Measurements from ENCODE around the gene GNA15. TPM values are rescaled to one million over a fixed set of nuclear protein-coding genes. Genes with fewer than 3 reads are reported as not detected.
A peak's percentile ranks its signal among the peaks of the same experiment; 100 is the strongest.

GNA15 gene
- total RNA-seq, 1 experiment from 2014 or later: 0.87 TPM

DNA sequence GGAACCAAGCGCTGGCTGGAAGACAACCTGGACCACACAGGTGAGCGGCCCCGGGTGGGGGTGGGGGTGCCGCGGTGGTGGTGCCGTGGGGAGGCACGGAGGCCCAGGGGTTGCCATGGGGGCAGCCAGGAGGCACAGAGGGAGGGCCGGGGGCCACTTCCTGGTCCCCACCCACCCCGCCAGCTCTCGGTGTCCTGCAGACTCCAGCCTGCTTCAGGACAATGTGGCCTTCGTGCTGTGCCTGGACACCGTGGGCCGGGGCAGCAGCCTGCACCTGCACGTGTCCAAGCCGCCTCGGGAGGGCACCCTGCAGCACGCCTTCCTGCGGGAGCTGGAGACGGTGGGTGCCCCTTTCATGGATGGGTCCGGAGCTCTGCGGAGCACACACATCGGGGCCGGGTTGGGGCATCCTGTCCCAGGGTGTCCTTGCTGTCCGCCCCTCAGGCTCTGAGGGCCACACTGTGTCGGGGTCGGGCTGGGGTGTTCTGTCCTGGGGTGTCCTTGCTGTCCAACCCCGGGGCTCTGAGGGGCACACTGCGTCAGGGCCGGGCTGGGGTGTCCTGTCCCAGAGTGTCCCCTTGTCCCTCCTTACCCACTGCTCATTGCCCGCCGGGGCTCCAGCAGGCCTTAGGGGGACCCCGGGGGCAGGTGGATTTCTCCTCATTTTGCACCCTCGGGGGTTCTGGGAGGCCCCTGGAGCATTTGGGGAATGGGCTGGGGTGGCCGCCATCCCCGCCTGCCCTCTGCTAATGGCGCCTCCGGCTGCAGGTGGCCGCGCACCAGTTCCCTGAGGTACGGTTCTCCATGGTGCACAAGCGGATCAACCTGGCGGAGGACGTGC, 68.2 kb downstream of the GNA15 start:
- no peak for DNase-seq (ENCODE audit: extremely low read depth, low read depth)

DNA sequence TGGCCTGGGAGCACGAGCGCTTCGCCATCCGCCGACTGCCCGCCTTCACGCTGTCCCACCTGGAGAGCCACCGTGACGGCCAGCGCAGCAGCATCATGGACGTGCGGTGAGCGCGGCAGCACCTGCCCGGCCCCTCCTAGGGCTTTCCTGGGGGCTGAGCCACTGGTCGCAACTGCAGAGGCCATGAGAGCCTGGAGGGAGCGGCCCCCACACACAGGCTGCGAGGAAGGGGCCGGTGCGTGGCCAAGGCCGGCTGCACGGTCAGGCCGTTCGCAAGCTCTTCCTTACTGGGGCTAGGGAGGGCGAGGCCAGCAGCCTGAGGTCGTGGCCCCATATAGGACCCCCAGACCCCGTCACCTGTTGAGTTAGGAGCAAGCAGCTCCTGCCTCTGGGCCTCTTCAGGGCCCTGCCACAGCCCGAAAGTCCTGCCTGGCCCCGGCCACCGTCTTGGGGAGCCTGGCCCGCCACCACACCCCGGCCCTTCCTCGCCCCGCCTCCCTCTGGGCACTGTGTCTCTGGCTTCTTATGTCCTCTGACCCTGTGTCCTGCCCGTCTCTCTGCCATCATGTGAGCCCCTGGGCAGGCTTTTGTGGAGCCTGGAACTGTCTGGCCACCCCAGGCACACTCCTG, 68.9 kb downstream of the GNA15 start:
- DNase-seq (ENCODE audit: extremely low read depth, low read depth): no peak

DNA sequence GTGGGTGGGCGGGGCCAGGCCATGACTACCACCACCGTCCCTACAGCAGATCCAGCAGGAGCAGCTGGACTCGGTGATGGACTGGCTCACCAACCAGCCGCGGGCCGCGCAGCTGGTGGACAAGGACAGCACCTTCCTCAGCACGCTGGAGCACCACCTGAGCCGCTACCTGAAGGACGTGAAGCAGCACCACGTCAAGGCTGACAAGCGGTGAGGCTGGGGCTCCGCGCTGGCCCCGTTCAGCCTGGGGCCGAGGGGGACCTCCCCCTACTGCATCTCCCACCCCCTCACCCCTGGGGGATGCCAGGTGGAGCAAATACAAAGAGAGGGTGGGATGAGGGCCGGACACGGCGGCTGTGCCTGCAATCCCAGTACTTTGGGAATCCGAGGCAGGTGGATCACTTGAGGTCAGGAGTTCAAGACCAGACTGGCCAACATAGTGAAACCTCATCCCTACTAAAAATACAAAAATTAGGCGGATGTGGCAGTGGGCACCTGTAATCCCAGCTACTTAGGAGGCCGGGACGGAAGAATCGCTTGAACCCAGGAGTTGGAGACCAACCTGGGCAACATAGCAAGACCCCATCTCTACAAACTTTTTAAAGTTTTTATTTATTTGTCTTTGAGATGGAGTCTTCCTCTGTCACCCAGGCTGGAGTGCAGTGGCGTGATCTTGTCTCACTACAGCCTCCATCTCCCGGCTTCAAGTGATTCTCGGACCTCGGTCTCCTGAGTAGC, 70.6 kb downstream of the GNA15 start:
- no peak for DNase-seq (ENCODE audit: extremely low read depth, low read depth)

DNA sequence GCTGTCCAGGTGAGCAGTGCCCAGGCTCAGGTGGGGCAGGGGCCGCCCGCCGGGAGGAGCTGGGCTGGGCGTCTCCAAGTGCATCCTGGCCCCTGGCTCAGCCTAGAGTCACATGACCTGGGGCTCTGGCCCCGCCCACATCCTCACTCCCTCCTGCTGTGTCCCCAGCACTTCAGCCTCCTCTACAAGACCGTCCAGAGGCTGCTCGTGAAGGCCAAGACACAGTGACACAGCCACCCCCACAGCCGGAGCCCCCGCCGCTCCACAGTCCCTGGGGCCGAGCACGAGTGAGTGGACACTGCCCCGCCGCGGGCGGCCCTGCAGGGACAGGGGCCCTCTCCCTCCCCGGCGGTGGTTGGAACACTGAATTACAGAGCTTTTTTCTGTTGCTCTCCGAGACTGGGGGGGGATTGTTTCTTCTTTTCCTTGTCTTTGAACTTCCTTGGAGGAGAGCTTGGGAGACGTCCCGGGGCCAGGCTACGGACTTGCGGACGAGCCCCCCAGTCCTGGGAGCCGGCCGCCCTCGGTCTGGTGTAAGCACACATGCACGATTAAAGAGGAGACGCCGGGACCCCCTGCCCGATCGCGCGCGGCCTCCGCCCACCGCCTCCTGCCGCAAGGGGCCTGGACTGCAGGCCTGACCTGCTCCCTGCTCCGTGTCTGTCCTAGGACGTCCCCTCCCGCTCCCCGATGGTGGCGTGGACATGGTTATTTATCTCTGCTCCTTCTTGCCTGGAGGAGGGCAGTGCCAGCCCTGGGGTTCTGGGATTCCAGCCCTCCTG, 71.8 kb downstream of the GNA15 start:
- no peak for DNase-seq (ENCODE audit: extremely low read depth, low read depth)

DNA sequence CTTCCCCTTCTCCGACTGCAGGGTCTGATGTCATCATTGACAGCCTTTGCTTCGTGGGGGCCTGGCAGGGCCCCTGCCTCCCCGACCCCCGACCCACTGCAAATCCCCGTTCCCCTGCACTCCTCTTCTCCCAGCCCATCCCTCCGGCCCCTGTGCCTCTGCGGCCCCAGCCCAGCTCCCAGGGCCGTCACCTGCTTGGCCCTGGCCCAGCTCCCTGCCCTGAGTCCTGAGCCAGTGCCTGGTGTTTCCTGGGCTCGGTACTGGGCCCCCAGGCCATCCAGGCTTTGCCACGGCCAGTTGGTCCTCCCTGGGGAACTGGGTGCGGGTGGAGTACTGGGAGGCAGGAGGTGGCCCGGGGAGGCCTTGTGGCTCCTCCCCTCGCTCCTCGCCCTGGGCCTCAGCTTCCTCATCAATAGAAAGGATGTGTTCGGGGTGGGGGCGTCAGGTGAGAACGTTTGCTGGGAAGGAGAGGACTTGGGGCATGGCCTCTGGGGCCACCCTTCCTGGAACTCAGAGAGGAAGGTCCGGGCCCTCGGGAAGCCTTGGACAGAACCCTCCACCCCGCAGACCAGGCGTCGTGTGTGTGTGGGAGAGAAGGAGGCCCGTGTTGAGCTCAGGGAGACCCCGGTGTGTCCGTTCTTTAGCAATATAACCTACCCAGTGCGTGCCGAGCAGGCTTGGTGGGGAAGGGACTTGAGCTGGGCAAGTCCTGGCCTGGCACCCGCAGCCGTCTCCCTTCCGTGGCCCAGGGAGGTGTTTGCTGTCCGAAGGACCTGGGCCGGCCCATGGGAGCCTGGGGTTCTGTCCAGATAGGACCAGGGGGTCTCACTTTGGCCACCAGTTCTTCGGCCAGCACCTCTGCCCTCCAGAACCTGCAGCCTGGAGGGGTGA, 72.7 kb downstream of the GNA15 start:
- DNase-seq (ENCODE audit: extremely low read depth, low read depth): no peak

DNA sequence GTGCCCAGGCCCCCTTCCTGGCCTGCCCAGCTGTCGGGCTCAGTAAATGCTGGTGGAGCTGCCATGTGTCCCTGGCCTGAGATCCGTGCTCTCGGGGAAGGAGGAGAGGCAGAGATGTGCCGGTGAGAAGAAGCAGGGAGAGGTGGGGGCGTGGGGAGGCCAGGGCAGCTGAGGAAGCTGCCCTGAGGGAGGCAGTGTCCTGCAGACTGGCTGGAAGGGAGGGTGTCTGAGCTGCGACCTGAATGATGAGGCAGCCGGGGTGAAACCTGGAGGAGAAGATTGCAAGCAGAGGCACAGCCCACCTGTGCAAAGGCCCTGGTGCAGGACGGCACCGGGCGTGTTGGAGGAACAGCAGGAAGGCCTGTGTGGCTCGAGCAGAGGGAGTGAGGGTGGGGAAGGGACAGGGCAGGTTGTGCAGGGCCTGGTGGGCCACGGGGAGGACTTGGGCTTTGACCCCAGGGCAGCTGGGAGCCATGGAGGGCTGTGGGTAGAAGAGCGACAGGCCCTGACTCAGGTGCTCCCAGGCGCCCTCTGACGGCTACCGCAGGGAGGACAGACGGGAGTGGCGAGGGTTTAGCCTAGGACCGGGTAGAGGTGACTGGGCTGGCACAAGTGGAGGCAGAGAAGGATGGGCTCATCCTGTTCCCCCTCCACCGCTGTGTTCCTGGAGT, 74.6 kb downstream of the GNA15 start:
- DNase-seq (ENCODE audit: extremely low read depth, low read depth): peak; percentile 26

DNA sequence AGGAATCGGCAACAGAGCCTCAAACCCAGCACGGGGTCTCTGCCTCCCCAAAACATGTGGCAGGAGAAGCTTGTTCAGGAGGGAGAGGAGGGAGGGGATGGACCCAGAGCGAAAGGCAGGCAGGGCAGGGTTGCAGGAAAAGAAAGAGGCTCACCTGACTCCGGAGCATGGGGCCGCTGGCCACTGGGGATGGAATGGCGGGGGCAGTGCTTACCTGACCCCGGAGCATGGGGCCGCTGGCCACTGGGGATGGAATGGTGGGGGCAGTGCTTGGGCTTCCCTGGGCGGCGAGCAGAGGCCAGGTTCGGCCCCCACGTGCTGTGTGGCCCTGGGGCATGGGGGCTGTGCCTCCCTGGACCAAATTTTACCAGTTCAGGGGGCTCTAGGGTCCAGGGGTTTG, 75.4 kb downstream of the GNA15 start:
- DNase-seq (ENCODE audit: extremely low read depth, low read depth): no peak

DNA sequence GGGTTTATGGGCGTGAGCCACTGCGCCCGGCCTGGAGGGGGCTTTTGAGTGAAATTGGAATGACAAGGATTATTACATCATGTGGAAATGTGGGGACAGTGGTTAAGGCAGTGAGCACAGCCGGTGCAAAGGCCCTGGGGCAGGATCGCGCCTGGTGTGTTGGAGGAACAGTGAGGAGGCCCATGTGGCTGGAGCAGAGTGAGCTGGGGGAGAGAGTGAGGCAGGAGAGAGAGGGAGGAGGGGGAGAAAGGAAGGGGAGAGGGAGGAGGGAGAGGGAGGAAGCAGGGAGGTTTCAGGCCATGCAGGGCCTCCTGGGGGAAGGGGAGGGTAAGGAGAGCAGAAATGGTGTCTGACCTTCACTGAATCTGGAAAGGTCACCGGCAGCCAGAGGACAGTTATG, 77.3 kb downstream of the GNA15 start:
- no peak for DNase-seq (ENCODE audit: extremely low read depth, low read depth)

Other genes with a start within 250 kb of the GNA15 start
- 2.5 and 4.2 TPM in 2 replicates for gene ZNF57, start 235.1 kb upstream of the GNA15 start, total RNA-seq (2014; rRNA removed; shearing (Covaris generic))
- gene ZNF77, start 191.1 kb upstream of the GNA15 start, total RNA-seq (2014; rRNA removed; shearing (Covaris generic)): 4.6 TPM in 2 replicates
- gene TLE6, start 158.5 kb upstream of the GNA15 start, total RNA-seq (2014; rRNA removed; shearing (Covaris generic)): 3.9 and 4.7 TPM in 2 replicates
- gene TLE2, start 106.8 kb upstream of the GNA15 start, total RNA-seq (2014; rRNA removed; shearing (Covaris generic)): 1.9 and 2.1 TPM in 2 replicates
- gene TLE5, start 73.5 kb upstream of the GNA15 start, total RNA-seq (2014; rRNA removed; shearing (Covaris generic)): 135 and 136 TPM in 2 replicates
- gene GNA11, start 41.7 kb upstream of the GNA15 start, total RNA-seq (2014; rRNA removed; shearing (Covaris generic)): 26.9 and 28.7 TPM in 2 replicates
- 0.07 and 0.75 TPM in 2 replicates for gene S1PR4, start 42.7 kb downstream of the GNA15 start, total RNA-seq (2014; rRNA removed; shearing (Covaris generic))
- 31.4 and 34.4 TPM in 2 replicates for gene NCLN, start 49.9 kb downstream of the GNA15 start, total RNA-seq (2014; rRNA removed; shearing (Covaris generic))
- gene CELF5, start 88.6 kb downstream of the GNA15 start, total RNA-seq (2014; rRNA removed; shearing (Covaris generic)): not detected in 2 replicates
- gene NFIC, start 230.6 kb downstream of the GNA15 start, total RNA-seq (2014; rRNA removed; shearing (Covaris generic)): 10.1 and 13.6 TPM in 2 replicates